ENCODE data around the gene MORC3. TPM values are rescaled to one million over a fixed set of nuclear protein-coding genes. Genes with fewer than 3 reads are reported as not detected.

MORC3 gene
- total and polyA plus RNA-seq, 4 donors = 3.9 to 44.1 (median 14.1) TPM

- H3K27me3 ChIP-seq (ENCODE audit: control insufficient read depth in 4 of 4, insufficient read depth in 4 of 4, low read length in 3 of 4) = no peaks in the 10 kb centered on the region
- no peak overlapping the region for H3K4me3 ChIP-seq (ENCODE audit: low read depth in 1 of 3, low read length in 3 of 3)
- 87% methylated on average over 7 of the region's 7 CpGs for WGBS
- peaks cover 0 to under 1% (median 0%) of the 10 kb centered on the region in 4 donors for H3K4me1 ChIP-seq (ENCODE audit: control insufficient read depth in 4 of 4, insufficient read depth in 4 of 4, low read length in 3 of 4)
- no peak overlapping the region for H3K9ac ChIP-seq (ENCODE audit: low read depth in 1 of 2, low read length in 2 of 2)
- H3K9me3 ChIP-seq (ENCODE audit: control insufficient read depth in 4 of 4, low read length in 3 of 4) = no peaks in the 10 kb centered on the region
- no peak for DNase-seq (ENCODE audit: low spot score)
- TF ChIP-seq NR2F2 (IDR thresholded peaks at IDR 0.05) = no peak
- TF ChIP-seq JUND (IDR thresholded peaks at IDR 0.05) = no peak
- TF ChIP-seq, protein P1, sequence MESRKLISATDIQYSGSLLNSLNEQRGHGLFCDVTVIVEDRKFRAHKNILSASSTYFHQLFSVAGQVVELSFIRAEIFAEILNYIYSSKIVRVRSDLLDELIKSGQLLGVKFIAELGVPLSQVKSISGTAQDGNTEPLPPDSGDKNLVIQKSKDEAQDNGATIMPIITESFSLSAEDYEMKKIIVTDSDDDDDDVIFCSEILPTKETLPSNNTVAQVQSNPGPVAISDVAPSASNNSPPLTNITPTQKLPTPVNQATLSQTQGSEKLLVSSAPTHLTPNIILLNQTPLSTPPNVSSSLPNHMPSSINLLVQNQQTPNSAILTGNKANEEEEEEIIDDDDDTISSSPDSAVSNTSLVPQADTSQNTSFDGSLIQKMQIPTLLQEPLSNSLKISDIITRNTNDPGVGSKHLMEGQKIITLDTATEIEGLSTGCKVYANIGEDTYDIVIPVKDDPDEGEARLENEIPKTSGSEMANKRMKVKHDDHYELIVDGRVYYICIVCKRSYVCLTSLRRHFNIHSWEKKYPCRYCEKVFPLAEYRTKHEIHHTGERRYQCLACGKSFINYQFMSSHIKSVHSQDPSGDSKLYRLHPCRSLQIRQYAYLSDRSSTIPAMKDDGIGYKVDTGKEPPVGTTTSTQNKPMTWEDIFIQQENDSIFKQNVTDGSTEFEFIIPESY (IDR thresholded peaks at IDR 0.05) = no peak
- no peak for TF ChIP-seq CTCF (IDR thresholded peaks at IDR 0.05; ENCODE audit: low read depth, low read length, missing input control)
- no peak for TF ChIP-seq REST (IDR thresholded peaks at IDR 0.05)
- TF ChIP-seq FOXA2 (IDR thresholded peaks at IDR 0.05) = no peak
- no peak for TF ChIP-seq TAF1 (conservative IDR thresholded peaks at IDR 0.05)
- no peak for TF ChIP-seq RAD21 (IDR thresholded peaks at IDR 0.05)
- no peak for TF ChIP-seq GABPA (IDR thresholded peaks at IDR 0.05 in 1 of 2, conservative IDR thresholded peaks at IDR 0.05 in 1 of 2)
- no peak for TF ChIP-seq SP1 (IDR thresholded peaks at IDR 0.05)
- no peak for TF ChIP-seq EGR1 (IDR thresholded peaks at IDR 0.05; ENCODE audit: low read depth in 2 of 2)
- TF ChIP-seq, protein P2, sequence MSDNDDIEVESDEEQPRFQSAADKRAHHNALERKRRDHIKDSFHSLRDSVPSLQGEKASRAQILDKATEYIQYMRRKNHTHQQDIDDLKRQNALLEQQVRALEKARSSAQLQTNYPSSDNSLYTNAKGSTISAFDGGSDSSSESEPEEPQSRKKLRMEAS (IDR thresholded peaks at IDR 0.05) = no peak
- no peak for TF ChIP-seq ATF3 (IDR thresholded peaks at IDR 0.05)
- TF ChIP-seq YY1 (IDR thresholded peaks at IDR 0.05) = no peak
- TF ChIP-seq HNF4A (conservative IDR thresholded peaks at IDR 0.05) = no peak
- no peak for TF ChIP-seq FOXA1 (IDR thresholded peaks at IDR 0.05)
- TF ChIP-seq HNF4G (IDR thresholded peaks at IDR 0.05) = no peak
- no peak for TF ChIP-seq RXRA (IDR thresholded peaks at IDR 0.05)
- H3K36me3 ChIP-seq (ENCODE audit: control insufficient read depth in 4 of 4, insufficient read depth in 3 of 4, low read depth in 1 of 4, low read length in 3 of 4) = peaks cover 7 to 41% (median 34%) of the 10 kb centered on the region in 4 donors
- no peak overlapping the region for H3K27ac ChIP-seq (ENCODE audit: low read depth in 1 of 2, low read length in 2 of 2)
Measured at GRCh38 chr21:36377391-36377842, 57.4 kb downstream of the MORC3 start.
